ENCODE results near the gene DOHH. TPM values are rescaled to one million over a fixed set of nuclear protein-coding genes. Genes with fewer than 3 reads are reported as not detected.

Gene DOHH
- total RNA-seq, 2 experiments from 2014 or later, result 13.3 to 17.0 TPM

DNA sequence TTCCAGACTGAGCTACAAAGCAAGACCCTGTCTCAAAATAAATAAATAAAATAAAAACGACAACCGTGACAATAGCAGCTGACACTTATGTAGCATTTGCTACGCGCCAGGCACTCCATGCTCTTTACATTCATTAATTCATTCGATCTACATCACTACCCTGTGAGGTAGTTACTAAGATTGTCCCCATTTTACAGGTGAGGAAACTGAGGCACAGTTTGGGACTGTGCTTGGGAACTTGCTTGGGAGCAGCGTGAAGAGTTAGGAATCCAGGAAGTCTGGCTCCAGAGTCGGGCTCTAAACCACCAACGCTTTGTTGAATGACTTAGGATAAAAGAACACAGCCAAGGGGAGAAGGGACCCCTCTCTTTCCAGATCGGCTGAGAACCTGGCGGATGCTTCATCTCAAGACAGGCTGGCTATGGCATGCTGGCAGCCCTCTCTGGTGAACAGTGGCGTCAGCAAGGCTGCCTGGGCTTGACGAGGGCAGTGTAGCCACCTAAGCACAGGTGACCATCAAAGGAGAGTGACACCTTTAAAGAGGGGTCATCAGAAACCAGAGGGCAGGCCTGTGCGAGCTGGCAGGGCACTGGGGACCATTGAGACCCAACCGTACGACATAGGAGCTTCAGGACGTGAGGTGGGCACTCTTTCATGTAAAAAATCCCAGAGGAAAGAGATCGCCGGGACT, 591 bp downstream of the DOHH start:
- Mint-ChIP-seq H3K36me3 (peaks cover 18% of the 10 kb centered on the region), H3K4me1 (peaks cover 27% of the 10 kb centered on the region), H3K27ac (peak overlapping the region; percentile 96), H3K27me3 (peaks cover 4% of the 10 kb centered on the region), H3K9me3 (ENCODE audit: low read depth) (no peaks in the 10 kb centered on the region), H3K4me3 (peak overlapping the region; percentile 89)
- CTCF ChIA-PET, result interaction anchor here (0.5 to 3.3 kb wide), 7 partner anchors 14 to 549 kb away, joined by 3 to 28 read pairs (median 3); no protein-coding TSS in a partner anchor
- ATAC-seq (peak; percentile 10), DNase-seq (no peak)

DNA sequence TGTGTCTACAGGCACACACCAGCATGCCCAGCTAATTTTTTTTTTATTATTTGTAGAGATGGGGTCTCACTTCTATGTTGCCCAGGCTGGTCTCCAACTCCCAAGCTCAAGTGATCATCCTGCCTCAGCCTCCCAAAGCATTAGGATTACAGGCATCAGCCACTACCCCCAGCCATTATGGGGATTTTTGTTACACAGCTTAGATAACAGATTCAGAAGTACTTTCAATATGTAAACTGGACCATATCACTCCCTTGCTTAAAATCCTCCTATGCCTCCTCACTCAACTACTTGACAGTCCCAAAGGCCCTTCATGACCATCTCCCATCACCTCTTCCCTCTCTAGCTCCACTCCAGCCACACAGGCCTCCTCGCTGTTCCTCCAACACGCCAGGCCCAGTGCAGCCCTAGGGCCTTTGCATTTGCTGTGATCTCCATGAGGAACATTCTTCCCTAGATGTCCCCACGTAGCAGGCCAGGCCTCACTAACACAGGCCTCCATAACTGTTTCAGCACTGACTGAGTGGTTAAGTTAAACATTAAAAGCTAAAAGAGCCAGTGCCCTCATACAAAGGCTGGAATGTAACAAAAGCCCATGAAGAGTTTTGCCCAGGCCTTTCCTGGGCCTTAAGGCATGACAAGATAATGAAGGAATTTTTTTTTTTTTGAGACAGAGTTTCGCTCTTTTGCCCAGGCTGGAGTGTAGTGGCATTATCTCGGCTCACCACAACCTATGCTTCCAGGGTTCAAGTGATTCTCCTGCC, 2.5 kb downstream of the DOHH start:
- ATAC-seq (no peak), DNase-seq (no peak)
- H3K4me3 Mint-ChIP-seq, result no peak overlapping the region
- H3K9me3 Mint-ChIP-seq (ENCODE audit: low read depth), result no peaks in the 10 kb centered on the region
- H3K27me3 Mint-ChIP-seq, result peaks cover 4% of the 10 kb centered on the region
- H3K27ac Mint-ChIP-seq, result no peak overlapping the region
- H3K4me1 Mint-ChIP-seq, result peaks cover 21% of the 10 kb centered on the region
- CTCF ChIA-PET, result interaction anchor here (1.6 kb wide), 1 partner anchor 12 kb away, joined by 9 read pairs; no protein-coding TSS in a partner anchor
- peaks cover 18% of the 10 kb centered on the region for H3K36me3 Mint-ChIP-seq

DNA sequence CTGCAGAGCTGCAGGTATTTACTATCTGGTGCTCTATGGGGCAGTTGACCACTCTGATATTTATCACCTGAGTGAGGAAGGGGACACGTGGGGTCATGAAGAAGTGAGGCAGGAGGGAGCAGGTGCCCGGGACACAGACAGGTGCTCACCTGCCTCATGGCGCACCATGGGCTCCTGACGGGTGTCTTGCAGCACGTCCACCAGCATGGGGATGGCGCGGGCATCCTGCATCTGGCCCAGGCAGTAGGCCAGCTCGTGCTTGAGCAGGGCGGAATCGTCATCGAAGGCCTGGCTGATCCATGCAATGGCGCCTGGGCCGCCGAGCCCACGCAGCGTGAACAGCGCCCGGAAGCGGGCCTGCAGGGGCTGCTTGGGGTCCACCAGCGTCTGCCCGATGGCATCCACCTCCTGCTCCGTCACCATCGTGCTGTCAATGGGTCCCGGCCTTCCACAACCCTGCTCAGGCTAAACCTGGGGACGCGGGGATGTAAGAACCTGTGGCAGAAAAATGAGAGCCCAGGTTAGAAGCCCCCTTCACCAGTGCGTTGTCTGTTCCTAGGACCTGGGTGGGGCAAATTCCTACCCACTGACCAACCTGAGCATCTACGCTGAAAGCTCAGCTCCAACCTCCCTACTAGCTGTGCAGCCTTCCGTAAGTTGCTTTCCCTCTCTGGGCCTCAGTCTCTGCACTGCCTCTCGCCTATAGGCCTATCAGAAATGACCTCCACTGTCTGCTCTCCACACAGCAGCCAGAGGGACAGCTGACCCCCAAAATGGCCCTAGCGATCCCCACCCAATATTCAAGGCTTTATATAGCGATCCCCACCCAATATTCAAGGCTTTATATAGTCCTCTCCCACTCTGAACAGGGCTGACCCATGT, 3.8 kb downstream of the DOHH start:
- H3K27ac Mint-ChIP-seq, result no peak overlapping the region
- ATAC-seq (no peak), DNase-seq (no peak)
- H3K9me3 Mint-ChIP-seq (ENCODE audit: low read depth), result no peaks in the 10 kb centered on the region
- H3K27me3 Mint-ChIP-seq, result peaks cover 4% of the 10 kb centered on the region
- CTCF ChIA-PET, result interaction anchor here (1.6 kb wide), 1 partner anchor 11 kb away, joined by 9 read pairs; no protein-coding TSS in a partner anchor
- no peak overlapping the region for H3K4me3 Mint-ChIP-seq
- H3K4me1 Mint-ChIP-seq, result peaks cover 21% of the 10 kb centered on the region
- peaks cover 18% of the 10 kb centered on the region for H3K36me3 Mint-ChIP-seq

DNA sequence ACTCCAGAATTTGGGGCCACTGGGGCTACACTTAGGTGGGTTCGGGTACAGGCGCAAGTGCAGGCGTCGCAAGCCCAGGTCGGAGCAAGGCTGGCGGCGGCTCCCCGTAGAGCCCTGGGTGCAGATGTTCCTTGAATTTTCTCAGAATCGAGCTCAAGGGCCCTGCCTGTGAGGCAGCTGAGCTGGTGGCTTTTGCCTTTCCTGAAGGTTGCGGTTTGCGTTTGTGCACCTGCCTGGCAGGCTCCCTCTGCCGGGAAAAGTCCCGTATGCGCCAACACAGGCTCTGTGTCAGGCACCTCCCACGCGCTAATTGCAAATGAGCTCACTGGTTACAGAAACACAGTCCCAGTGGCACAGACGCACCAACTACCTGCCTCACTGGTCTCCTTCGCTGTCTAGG, 5.9 kb downstream of the DOHH start:
- Mint-ChIP-seq H3K36me3 (peaks cover 14% of the 10 kb centered on the region), H3K27me3 (no peaks in the 10 kb centered on the region), H3K4me1 (peaks cover 11% of the 10 kb centered on the region), H3K4me3 (no peak overlapping the region), H3K9me3 (ENCODE audit: low read depth) (no peaks in the 10 kb centered on the region), H3K27ac (no peak overlapping the region)
- ATAC-seq, result no peak
- no peak for DNase-seq
- CTCF ChIA-PET, result interaction anchor here (0.9 to 2.2 kb wide), 3 partner anchors 8 to 65 kb away, joined by 3 to 12 read pairs (median 4); no protein-coding TSS in a partner anchor

DNA sequence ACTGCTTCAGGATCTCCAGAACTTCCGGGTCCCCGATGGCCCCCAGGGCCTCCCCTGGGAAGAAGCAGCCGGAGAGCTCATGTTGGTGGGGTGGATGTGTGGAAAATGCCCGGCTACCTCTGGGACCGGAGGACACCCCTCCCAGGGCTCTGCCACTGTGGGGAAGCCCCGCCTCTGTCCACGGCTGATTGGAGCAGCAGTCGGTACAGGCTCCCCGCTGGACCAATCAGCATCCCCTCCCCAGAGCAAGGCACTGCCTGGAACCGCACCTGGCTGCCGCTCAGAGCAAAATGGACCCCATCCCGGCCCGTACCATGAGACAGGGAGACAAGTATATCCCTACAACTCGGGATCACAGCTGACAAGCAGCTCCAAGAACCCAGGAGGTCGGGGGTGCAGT, 6.4 kb downstream of the DOHH start:
- peaks cover 8% of the 10 kb centered on the region for H3K4me1 Mint-ChIP-seq
- peaks cover 12% of the 10 kb centered on the region for H3K36me3 Mint-ChIP-seq
- H3K4me3 Mint-ChIP-seq, result no peak overlapping the region

DNA sequence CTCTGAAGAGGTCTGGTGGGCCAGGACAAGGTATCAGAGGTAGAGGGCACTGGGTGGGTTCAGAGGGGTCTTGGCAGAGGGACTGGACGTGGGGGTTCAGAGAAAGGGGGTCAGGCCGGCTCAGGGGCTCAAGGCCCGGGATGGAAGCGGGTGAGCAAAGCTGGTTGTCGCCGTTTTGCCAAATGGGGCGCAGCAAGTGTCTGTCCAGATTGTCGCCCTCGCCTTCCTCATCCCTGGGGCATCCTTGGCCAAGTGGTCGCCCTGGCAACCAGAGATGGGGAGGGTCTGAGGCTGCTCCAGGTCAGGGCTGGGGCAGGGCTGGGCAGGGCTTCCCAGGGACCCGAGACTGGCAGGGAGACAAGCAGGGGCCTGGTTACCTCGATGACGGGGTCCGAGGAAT, 6.8 kb downstream of the DOHH start:
- Mint-ChIP-seq H3K36me3 (peaks cover 12% of the 10 kb centered on the region), H3K27ac (no peak overlapping the region), H3K4me1 (peaks cover 5% of the 10 kb centered on the region), H3K4me3 (no peak overlapping the region), H3K9me3 (ENCODE audit: low read depth) (no peaks in the 10 kb centered on the region), H3K27me3 (no peaks in the 10 kb centered on the region)
- CTCF ChIA-PET, result interaction anchor here (2.2 kb wide), 1 partner anchor 9 kb away, joined by 12 read pairs; no protein-coding TSS in a partner anchor
- ATAC-seq (no peak), DNase-seq (no peak)

More for the DNA sequence above, 6.4 kb downstream of the DOHH start:
- no peaks in the 10 kb centered on the region for H3K9me3 Mint-ChIP-seq (ENCODE audit: low read depth)
- ATAC-seq, result no peak
- CTCF ChIA-PET, result interaction anchor here (2.2 kb wide), 1 partner anchor 9 kb away, joined by 12 read pairs; no protein-coding TSS in a partner anchor
- no peaks in the 10 kb centered on the region for H3K27me3 Mint-ChIP-seq
- H3K27ac Mint-ChIP-seq, result no peak overlapping the region
- DNase-seq, result no peak

DNA sequence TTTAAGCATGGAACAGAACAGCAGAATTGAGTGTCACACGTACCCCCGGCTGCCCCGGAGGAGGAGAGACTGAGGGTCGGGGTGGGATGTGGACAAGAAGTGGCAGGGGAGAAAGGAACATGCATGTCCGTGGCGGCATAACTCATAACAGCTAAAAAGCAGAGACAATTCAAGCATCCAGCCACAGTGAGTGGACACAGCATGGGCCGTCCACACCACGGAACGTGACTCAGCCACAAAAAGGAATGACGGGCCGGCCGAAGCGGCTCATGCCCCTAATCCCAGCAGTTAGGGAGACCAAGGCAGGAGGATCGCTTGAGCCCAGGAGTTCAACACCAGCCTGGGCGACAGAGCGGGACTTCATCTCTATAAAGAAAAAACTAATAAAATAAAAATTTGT, 7.6 kb downstream of the DOHH start:
- no peaks in the 10 kb centered on the region for H3K27me3 Mint-ChIP-seq
- peaks cover 12% of the 10 kb centered on the region for H3K36me3 Mint-ChIP-seq
- peaks cover 2% of the 10 kb centered on the region for H3K4me1 Mint-ChIP-seq
- no peak for DNase-seq
- CTCF ChIA-PET, result interaction anchor here (1.1 kb wide), 1 partner anchor 20 kb away, joined by 3 read pairs; no protein-coding TSS in a partner anchor
- H3K27ac Mint-ChIP-seq, result no peak overlapping the region
- no peak for ATAC-seq
- H3K4me3 Mint-ChIP-seq, result no peak overlapping the region
- H3K9me3 Mint-ChIP-seq (ENCODE audit: low read depth), result no peaks in the 10 kb centered on the region

DNA sequence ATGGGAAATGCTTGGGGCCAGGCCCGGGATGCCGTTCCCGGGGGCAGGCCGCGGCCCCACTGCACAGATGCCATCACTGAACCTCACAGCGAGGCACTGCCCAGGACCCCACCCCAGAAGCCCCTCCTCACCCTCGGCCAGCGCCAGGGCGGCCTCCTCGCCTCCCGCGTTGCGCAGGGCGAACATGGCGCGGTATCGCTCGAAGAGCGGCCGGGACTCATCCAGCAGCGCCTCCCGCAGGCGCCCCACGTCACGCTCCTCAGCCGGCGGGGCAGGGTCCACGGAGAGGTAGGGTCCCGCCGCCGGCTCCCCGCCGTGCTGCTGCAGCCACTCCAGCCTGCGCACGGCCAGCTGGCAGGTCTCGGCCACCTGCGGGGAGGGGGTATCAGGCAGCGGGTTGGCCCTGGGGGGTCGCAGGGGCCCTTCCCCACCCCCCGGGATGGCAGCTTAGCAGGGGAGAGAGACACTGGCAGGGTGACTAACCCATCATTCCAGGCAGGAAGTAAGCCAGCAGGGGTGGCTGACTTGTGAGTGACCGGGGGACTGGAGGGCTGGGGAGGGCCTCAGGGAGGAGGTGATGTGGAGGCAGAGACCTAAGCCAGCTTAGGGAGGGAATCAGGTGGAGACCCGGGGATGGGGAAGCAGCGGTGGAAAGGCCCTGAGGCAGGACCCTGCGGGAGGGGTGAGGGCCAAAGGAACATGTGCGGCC, 8.2 kb downstream of the DOHH start:
- H3K27me3 Mint-ChIP-seq, result no peaks in the 10 kb centered on the region
- no peak overlapping the region for H3K4me3 Mint-ChIP-seq
- no peaks in the 10 kb centered on the region for H3K9me3 Mint-ChIP-seq (ENCODE audit: low read depth)
- ATAC-seq, result no peak
- CTCF ChIA-PET, result interaction anchor here (1.1 kb wide), 1 partner anchor 20 kb away, joined by 3 read pairs; no protein-coding TSS in a partner anchor
- peaks cover 12% of the 10 kb centered on the region for H3K36me3 Mint-ChIP-seq
- DNase-seq, result no peak
- no peak overlapping the region for H3K27ac Mint-ChIP-seq
- H3K4me1 Mint-ChIP-seq, result no peaks in the 10 kb centered on the region

DNA sequence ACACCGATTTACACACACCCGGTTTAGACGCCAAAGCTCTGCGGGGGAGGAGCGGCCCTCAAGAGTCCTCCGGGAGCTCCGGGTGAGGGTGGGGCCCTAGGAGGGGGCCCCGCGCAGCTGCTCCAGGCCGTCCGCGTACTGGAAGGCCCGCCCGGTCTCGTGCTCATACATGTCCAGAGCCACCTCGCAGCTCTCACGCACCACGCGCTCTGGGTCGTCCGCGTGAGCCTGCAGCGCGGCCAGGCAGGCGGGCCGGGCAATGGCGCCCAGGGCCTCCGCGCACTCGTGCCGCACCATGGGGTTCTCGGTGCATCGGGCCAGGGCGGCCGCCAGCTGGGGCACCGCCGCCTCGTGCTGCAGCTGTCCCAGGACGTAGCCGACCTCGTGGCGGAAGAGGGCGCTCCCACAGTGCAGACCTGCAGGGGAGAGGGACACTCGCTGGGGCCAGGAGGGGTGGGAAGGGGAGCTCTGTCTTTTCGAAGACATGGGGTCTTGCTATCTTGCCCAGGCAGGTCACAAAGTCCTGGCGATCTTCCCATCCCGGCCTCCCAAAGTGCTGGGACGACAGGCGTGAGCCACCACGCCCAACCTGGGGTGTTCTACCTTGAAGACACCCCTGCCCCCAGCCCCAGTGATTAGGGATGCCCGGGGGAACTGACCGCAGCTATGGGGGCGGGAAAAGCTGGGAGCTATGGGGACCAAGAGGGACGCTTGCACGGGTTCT, 8.9 kb downstream of the DOHH start:
- CTCF ChIA-PET, result interaction anchor here (1.3 kb wide), 1 partner anchor 10 kb away, joined by 4 read pairs; no protein-coding TSS in a partner anchor
- H3K36me3 Mint-ChIP-seq, result peaks cover 12% of the 10 kb centered on the region
- DNase-seq (no peak), ATAC-seq (no peak)
- H3K4me3 Mint-ChIP-seq, result no peak overlapping the region
- H3K27ac Mint-ChIP-seq, result no peak overlapping the region
- H3K9me3 Mint-ChIP-seq (ENCODE audit: low read depth), result no peaks in the 10 kb centered on the region
- H3K4me1 Mint-ChIP-seq, result no peaks in the 10 kb centered on the region
- no peaks in the 10 kb centered on the region for H3K27me3 Mint-ChIP-seq

DNA sequence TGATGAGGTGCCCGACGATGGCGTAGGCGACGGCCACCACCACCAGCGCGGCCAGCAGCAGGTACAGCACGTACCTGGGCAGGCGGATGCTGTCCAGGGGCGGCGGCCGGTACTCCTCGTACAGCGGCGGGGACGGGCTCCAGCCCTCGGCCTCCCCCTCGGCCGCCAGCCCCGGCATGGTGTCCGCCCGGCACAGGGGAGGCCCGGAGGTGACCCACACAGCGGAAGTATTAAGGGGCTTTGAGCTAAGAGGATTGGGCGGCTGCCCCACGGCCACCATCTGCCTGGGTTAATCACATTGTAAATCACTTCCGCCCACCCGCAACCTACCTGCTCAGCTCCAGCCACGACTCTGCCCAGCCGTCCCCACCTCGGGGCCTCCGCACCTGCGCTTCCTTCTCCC, 17.2 kb downstream of the DOHH start, which contains the start of gene SMIM44:
SMIM44 (minus strand) TSS at position 216 of the 403 bp plus-strand sequence; CDS start at position 178, 38 bp downstream.
- H3K9me3 Mint-ChIP-seq (ENCODE audit: low read depth), result no peaks in the 10 kb centered on the region
- CTCF ChIA-PET, result interaction anchor here (1.0 to 2.2 kb wide), 5 partner anchors 13 to 178 kb away, joined by 3 to 10 read pairs (median 3); no protein-coding TSS in a partner anchor
- H3K4me1 Mint-ChIP-seq, result peaks cover 6% of the 10 kb centered on the region
- no peak within 1 kb of the TSS for H3K4me3 Mint-ChIP-seq
- no peaks in the 10 kb centered on the region for H3K36me3 Mint-ChIP-seq
- DNase-seq (no peak), ATAC-seq (no peak)
- H3K27me3 Mint-ChIP-seq, result no peaks in the 10 kb centered on the region
- no peak within 1 kb of the TSS for H3K27ac Mint-ChIP-seq

DNA sequence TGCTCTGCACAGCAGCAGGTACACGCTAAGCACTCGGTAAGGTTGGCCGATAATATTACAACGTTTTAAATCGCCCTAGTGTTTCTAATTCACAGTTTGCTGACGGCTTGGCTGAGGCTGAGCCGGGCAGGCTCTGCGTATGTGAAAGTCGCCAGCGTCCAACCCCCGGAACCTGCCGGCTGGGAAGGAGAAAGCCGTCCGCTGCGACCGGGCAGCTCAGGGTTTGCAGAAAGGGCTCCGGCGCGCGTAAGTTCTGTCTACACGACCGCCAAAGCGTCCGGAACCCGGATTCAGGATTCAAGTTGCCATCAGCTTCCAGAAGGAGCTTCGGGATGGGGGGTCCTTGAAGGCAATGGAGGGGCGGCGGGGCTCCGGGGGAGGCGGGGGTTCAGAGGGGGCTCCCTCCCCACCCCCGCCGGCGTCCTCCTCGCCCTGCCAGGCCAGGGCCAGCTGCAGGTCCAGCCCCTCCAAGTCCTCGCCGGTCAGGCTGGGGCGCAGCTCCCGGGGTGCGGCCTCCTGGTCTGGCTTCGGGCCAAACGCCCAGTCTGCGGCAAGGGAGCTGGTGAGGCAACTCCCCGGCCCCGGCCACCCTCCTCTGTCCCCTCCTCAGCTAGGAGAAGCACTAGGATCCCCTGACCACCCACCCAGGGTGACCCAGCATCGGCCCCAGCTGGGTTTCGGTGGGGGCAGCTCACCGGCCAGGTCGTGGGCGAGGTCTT, 17.8 kb downstream of the DOHH start:
- DNase-seq (no peak), ATAC-seq (no peak)
- Mint-ChIP-seq H3K27me3 (no peaks in the 10 kb centered on the region), H3K9me3 (ENCODE audit: low read depth) (no peaks in the 10 kb centered on the region), H3K36me3 (no peaks in the 10 kb centered on the region), H3K4me1 (peaks cover 9% of the 10 kb centered on the region), H3K27ac (no peak overlapping the region), H3K4me3 (no peak overlapping the region)
- CTCF ChIA-PET, result interaction anchor here (1.0 to 2.1 kb wide), 3 partner anchors 53 to 177 kb away, joined by 3 to 6 read pairs (median 3); no protein-coding TSS in a partner anchor

Measured in activated CD8-positive, alpha-beta memory T cell treated with anti-CD3 and anti-CD28 coated beads, Interleukin-2, amount 10 ng/mL, durations not matched to agents 7 days and 5 days (primary cell).